NCI-H510A treated with DMSO at 0.1 percent for 48 hours (cell line): Measurements from ENCODE around the gene TMEM202.
"Not testable (repeated sequence)": the region's sequence is repeated elsewhere in the genome, so short reads cannot be mapped to it uniquely, and the experiment has no call there.

Experiments used
- DNase-seq: peaks from one replicate; lab custom pipeline; 2025; lab: John Stamatoyannopoulos, UW

The TMEM202 gene

DNA sequence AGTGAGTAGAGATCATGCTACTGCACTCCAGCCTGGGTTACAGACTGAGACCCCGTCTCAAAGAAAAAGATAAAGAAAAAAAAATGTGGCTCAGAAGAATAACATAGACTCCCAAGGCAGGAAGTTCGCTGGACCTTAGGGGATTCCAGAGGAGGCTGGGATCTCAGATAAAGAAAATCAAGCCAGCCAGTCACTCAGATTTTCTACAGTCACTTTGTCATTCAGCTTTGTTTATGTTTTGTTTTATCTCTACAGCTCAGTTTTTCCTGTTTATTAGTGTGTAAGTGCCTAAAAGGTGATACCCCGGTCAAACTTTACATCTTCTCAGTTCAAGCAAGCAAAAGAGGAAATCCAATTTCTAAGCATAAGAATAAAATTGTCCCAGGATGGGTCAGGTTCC is 6.3 kb downstream of the TMEM202 start:
- no peak for DNase-seq

DNA sequence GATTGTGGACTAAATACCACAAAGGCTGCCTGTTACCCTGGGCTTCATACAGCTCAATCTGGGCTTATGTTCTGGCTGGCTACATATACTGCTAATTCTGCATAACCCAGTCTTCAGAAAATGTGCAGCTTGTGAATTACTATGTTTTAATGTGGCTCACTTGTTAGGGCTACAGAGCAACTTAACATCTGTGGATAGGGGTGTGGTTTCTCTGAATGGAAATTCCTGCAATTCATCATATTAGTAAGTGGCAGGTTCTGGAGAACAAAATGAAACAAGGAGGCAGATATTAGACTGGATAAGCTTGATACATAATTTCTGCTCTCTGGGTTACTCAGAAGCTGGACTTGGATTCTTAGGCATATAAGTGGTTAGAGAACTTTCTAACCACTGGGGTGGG is 6.7 kb downstream of the TMEM202 start:
- DNase-seq = no peak

DNA sequence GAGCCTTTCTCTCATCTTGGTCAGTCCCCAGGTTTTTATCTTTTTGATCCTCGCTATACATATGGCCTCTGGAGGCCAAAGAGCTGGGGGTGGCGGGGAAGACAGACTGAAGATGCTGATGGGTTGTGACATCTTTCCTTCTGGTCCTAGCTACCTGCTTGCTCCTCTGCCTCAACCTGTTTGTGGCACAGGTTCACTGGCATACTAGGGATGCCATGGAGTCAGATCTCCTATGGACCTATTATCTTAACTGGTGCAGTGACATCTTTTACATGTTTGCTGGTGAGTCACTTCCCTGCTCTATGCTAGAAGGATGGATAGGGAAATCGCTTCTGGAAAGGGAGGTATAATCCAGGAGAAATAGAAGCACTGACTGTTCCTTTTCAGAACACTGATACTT is 8.8 kb downstream of the TMEM202 start:
- no peak for DNase-seq

DNA sequence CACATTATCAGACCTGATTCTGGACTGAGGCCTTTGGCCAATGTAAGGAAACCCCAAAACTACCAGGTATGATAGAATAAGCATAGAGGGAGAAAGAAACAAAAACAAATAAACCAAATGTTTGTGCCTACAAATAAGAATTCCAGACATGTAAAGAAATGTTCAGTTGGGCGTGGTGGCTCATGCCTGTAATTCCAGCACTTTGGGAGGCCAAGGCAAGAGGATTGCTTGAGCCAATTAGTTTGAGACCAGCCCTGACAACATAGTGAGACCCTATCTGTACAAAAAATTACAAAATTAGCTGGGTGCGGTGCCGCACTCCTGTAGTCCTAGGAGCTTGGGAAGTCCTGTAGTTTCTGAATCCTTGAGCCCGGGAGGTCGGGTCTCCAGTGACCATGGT is 13.0 kb downstream of the TMEM202 start:
- no peak for DNase-seq

DNA sequence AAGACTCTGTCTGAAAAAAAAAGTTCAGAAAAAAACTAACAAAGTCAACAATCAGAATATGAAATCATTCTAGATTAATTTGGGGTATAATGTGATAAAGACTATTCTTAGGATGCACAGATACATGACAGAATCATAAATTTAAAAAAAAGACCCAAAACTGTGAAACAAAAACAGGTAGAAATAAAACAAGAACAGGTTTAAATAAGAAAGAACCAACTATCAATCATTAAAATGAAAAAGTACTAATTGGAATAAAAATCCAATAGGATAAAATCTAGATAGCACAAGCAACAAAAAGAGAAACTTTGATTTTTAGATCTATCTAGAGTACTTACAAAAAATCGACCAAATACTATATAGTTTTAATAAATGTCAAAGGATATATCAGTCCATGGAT is 13.4 kb downstream of the TMEM202 start:
- DNase-seq = no peak

DNA sequence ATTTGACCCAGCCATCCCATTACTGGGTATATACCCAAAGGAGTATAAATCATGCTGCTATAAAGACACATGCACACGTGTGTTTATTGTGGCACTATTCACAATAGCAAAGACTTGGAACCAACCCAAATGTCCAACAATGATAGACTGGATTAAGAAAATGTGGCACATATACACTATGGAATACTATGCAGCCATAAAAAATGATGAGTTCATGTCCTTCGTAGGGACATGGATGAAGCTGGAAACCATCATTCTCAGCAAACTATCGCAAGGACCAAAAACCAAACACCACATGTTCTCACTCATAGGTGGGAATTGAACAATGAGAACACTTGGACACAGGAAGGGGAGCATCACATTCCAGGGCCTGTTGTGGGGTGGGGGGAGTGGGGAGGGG is 15.2 kb downstream of the TMEM202 start:
- not testable (repeated sequence) for DNase-seq

DNA sequence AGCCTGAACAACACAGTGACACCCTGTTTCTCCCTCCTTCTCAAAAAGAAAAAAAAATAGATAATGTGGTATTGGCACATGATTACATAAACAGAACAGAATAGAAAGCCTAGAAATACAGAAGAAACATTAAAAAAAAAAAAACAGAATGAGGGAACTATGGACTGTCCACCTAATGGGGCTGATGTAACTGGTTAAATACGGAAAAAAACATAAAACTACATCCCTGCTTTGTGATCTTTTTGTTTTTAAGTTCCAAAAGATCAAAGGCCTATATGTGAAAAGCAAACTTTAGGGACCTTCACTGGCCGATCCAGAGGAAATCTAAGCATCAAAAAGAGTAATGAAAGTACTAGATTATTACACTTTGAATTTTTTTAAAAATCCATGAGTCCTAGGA is 17.2 kb downstream of the TMEM202 start:
- no peak for DNase-seq

DNA sequence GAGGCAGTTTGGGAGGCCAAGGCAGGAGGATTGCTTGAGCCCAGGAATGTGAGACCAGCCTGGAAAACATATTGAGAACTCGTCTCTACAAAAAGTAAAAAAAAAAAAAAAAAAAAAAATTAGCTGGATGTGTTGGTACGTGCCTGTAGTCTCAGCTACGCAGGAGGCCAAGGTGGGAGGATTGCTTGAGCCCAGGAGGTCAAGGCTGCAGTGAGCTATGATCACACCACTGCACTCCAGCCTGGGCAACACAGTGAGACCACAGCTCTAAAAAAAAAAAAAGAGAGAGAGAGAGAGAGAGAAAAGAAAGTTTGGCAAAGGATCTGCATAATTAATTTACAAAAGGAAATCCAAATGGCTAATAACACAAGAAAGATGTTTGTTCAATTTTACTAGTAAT is 21.7 kb downstream of the TMEM202 start:
- DNase-seq = not testable (repeated sequence)

DNA sequence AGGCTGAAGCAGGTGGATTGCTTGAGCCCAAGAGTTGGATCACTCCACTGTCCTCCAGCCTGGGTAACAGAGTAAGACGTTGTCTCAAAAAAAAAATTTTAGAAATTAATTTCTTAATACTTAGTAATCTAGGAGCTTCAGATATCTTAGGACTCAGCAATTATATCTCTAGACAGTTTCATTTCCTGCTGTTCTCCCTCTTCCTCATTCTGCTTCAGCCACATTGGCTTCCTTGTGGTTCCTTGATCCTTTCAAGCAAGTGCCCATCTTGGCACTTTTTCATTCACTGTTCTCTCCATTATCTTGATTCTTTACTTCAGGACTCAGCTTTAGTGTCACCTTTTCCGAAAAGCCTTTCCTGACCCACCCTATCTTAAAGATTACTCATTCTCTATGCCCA is 22.5 kb downstream of the TMEM202 start:
- DNase-seq = no peak

DNA sequence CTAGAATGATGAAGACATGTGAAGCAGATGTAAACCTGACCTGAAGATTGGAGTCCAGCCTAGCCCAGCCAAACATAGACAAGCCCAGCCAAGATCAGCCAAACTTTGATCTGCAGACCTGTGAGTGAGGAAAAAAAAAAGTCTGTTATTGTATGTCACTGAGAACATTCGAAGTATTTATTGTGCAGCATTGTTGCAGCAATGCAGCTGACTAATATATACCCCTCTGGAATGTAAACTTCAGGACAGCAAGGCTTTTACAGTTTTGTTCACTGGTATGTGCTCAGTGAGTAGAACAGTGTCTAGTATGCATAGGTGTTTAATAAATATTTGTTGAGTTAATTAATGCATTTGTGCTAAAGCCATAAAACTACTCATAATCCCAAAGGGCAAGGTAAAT is 23.4 kb downstream of the TMEM202 start:
- DNase-seq = no peak

DNA sequence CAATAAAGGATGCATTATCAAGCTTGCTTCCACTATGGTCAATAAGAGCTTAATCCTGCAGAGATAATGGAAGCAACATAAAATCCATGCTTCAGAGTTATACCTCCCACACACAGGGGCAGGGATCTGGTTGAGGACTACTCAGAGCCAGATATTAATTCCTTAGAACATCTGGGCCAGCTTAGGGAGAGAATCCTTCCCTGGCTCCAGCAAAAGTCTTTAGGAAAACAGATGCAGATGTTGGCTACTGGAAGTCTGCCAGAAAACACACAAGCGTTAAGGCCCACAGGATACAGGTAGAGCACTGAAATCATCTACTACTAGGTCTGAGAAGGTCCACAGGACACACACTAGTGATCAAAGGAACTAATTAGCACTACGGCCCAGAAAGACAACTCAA is 25.2 kb downstream of the TMEM202 start:
- no peak for DNase-seq

DNA sequence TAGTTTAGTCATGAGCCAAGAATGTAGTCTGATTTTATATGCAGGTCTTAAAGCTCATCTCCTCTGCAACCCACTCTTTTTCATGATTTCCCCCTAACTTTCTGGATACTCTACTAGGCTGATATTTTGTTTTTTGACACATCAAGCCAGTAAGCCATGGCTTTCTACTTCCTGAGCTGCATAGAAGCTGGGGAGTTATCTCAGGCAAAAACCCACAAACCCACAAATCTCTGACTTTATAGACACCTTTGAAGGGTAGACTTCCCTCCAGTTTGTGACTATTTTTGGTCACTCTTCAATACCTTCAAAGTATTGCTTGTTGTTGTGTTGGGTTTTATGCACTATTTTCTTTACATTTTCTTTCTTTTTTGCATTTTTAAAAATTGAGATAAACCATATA is 28.6 kb downstream of the TMEM202 start:
- no peak for DNase-seq

DNA sequence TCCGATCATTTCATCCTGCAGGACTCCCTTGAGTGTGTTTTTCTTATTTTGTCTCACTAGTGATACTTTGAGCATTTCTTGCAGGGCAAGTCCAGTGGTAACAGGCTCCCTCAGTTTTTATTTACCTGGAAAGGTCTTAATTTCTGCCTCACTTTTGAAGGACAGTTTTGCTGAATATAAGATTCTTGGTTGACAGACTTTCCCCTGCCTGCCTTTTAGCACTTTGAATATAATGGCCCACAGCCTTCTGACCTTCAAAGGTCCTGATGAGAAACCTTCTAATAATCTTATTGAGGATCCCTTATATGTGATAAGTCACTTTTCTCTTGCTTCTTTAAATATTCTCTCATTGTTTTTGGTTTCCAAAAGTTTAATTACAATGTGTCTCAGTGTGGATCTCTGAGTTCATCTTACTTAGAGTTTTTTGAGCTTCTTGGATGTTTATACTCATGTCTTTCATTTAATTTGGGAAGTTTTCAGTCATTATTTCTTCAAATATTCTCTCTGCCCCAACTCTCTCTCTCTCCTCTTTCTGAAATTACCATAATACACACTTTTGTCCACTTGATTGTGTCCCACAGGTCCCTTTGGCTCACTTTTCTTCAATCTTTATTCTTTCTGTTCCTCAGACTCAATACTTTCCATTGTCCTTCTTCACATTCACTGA is 39.7 kb downstream of the TMEM202 start:
- DNase-seq = no peak

DNA sequence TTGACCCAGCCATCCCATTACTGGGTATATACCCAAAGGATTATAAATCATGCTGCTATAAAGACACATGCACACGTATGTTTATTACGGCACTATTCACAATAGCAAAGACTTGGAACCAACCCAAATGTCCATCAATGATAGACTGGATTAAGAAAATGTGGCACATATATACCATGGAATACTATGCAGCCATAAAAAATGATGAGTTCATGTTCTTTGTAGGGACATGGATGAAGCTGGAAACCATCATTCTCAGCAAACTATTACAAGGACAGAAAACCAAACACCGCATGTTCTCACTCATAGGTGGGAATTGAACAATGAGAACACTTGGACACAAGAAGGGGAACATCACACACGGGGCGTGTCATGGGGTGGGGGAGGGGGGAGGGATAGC is 44.7 kb downstream of the TMEM202 start:
- not testable (repeated sequence) for DNase-seq

DNA sequence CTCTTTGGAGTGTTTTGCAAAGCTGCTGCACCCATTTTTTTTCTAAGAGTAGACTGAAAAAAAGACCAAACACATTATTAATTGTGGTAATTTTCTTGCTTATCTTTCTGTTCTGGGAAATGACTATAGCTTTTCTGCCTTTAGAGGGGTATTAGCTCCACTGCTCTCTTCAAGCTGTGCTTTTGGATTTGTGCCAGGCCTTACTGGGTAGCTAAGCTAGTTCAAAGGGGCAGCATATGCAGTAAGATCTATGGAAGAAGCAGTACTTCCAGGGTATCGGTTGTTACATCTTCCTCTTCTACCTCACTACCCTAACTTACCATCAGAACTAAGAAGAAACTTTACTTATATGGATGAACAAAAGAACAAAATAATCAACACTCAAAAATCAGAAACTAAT is 47.3 kb downstream of the TMEM202 start:
- DNase-seq = peak; percentile 4

DNA sequence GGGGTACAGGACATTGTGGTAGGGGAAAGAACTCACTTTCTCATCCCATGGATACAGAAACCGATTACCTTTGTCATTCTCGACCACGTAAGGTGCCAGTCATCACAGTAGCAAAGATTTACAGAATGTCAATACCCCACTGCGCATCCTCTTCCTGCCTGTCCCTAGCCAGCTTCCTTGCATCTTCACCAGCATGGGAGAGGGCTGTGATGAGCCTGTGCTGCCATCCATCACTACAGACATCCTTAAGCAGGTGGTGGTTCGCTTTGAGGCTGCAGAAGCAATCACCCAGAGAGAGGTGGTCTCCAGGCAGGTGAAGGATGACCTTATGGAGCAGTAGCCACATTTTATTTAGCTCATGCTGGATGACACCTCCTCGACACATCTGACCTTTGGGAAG is 52.7 kb downstream of the TMEM202 start:
- no peak for DNase-seq

DNA sequence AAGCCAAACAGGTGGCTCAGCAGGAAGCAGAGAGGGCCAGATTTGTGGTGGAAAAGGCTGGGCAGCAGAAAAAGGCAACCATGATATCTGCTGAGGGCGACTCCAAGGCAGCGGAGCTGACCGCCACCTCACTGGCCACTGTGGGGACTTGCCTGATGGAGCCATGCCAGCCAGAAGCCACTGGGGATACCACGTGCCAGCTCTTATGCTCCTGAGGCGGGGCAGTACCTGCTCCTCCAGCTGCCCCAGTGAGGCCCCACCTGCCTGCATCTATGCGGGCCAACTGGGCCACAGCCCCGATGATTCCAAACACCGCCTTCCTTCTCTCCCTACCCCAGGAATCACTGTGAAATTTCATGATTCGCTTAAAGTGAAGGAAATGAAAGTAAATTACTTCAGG is 53.1 kb downstream of the TMEM202 start:
- no peak for DNase-seq

DNA sequence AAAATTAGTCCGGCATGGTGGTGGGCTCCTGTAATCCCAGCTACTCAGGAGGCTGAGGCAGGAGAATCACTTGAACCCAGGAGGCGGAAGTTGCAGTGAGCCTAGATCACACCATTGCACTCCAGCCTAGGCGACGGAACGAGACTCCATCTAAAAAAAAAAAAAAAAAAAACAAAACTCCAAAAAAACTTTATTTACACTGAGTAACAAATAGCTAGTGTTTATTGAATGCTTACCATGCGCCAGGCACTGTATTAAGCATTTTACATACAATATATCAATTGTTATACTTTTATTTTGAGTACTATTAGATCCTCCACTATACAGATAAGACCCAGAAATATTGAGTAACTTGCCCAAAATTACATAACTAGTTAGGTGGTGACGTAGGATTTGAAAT is 58.6 kb downstream of the TMEM202 start:
- no peak for DNase-seq
